Measurements from ENCODE around the gene RASSF8.

RASSF8 gene

GRCh38 chr12:26113853-26114719 is 155.6 kb downstream of the RASSF8 start:
- peak; percentile 84 for DNase-seq

GRCh38 chr12:26114720-26115401 is 156.4 kb downstream of the RASSF8 start:
- no peak for DNase-seq

GRCh38 chr12:26116829-26117715 is 158.6 kb downstream of the RASSF8 start:
- DNase-seq = no peak

GRCh38 chr12:26118308-26118707 is 159.8 kb downstream of the RASSF8 start:
- no peak for DNase-seq

- no peak for DNase-seq
These were observed 161.0 kb downstream of the RASSF8 start for GRCh38 chr12:26119391-26119989.

GRCh38 chr12:26120561-26121274 is 162.2 kb downstream of the RASSF8 start:
- DNase-seq = no peak

GRCh38 chr12:26121323-26122060 is 163.0 kb downstream of the RASSF8 start:
- DNase-seq = no peak

- DNase-seq = no peak
These were observed 163.7 kb downstream of the RASSF8 start for GRCh38 chr12:26122061-26122680.

GRCh38 chr12:26122681-26123481 is 164.4 kb downstream of the RASSF8 start:
- DNase-seq = no peak

GRCh38 chr12:26123482-26123980 is 165.0 kb downstream of the RASSF8 start:
- DNase-seq = no peak

GRCh38 chr12:26124446-26125399 is 166.2 kb downstream of the RASSF8 start, which contains the start of gene BHLHE41:
Gene BHLHE41 (minus strand): TSS chr12:26125037. CDS start chr12:26124779, 258 bp downstream.
- no peak for DNase-seq

GRCh38 chr12:26125400-26126339 is 167.2 kb downstream of the RASSF8 start:
- DNase-seq = peak; percentile 58

GRCh38 chr12:26126340-26127284 is 168.1 kb downstream of the RASSF8 start:
- DNase-seq = peak; percentile 55

GRCh38 chr12:26127404-26127803 is 168.9 kb downstream of the RASSF8 start:
- DNase-seq = no peak

- no peak for DNase-seq
These were observed 169.7 kb downstream of the RASSF8 start for GRCh38 chr12:26128168-26128567.

All from NCI-H2029 (cell line).